Stimulated activated memory B cell treated with anti-CD40 and anti-IgM and Interleukin-4, amounts not matched to agents 10 μg/mL and 1 μg/mL and 100 μg/mL, for 72 hours (primary cell): ENCODE data around the gene PPP2R5C.
A peak's percentile ranks its signal among the peaks of the same experiment; 100 is the strongest.
"Not testable (repeated sequence)": the region's sequence is repeated elsewhere in the genome, so short reads cannot be mapped to it uniquely, and the experiment has no call there.

Experiments
- ATAC-seq: fragments of 150-1000 bp; cut with Tn5 transposase; 2 replicates; pipeline ENCODE4 v1.10.0; 2021
- H3K27ac Mint-ChIP-seq: one replicate; pipeline ENCODE4 v1.8.0; 2022; ENCODE audit warnings: mild to moderate bottlenecking, mixed read lengths
- H3K27me3 Mint-ChIP-seq: one replicate; pipeline ENCODE4 v1.8.0; 2022; ENCODE audit warnings: mixed read lengths
- H3K36me3 Mint-ChIP-seq: one replicate; pipeline ENCODE4 v1.8.0; 2022; ENCODE audit warnings: mixed read lengths
- H3K4me1 Mint-ChIP-seq: one replicate; pipeline ENCODE4 v1.8.0; 2022; ENCODE audit warnings: mixed read lengths
- H3K4me3 Mint-ChIP-seq: one replicate; pipeline ENCODE4 v1.8.0; 2022; ENCODE audit warnings: mild to moderate bottlenecking, moderate library complexity, mixed read lengths
- H3K9me3 Mint-ChIP-seq: one replicate; pipeline ENCODE4 v1.8.0; 2022; ENCODE audit warnings: mixed read lengths

Gene PPP2R5C

DNA sequence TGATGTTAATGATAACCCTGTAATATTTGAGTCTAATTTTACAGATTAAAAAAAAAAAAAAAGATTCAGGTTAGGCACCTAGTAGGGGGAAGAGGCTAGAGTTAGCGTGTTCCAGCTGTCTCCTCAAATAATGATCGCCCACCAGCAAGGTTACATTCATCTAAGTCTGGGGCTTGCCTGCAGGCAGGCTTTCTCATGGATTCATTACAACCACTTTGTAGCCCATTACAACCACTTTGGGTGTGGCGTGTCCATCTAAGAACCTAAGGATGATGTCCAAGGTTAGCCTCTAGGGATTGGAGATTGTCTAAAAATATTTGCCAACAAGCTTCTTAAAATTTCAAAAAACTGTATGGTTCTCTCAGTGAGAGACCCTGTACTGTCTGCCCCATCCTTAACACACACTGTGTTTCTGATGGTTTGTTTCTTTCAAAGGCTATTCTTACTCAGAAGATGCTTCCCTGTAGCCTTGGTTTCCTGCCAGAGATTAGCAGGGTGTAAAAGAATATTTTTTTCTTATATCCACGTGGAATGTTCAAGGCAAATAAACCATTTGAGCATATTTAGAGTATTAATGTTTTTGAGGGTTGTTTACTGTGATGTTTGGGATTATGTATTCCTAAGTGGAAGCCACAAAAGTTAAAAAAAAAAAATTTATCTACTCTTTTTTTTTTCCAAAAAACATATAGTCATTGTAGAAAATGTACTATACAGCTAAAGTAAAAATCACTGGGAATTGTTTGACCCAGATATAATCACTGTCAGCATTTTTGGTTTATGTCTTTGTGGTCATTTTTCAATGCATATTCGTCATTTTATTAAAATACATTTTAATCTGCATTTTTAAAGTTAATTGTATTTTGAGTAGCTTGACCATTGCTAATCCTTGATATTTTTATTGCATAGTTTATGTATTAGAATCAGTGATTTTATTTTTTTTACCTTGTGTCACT lies 204.5 kb downstream of the PPP2R5C start:
- H3K4me1 Mint-ChIP-seq: peaks cover 39% of the 10 kb centered on the region
- no peaks in the 10 kb centered on the region for H3K9me3 Mint-ChIP-seq
- peak overlapping the region; percentile 96 for H3K4me3 Mint-ChIP-seq
- H3K36me3 Mint-ChIP-seq: peaks cover 10% of the 10 kb centered on the region
- ATAC-seq: no peak
- no peaks in the 10 kb centered on the region for H3K27me3 Mint-ChIP-seq
- peak overlapping the region; percentile 85 for H3K27ac Mint-ChIP-seq

DNA sequence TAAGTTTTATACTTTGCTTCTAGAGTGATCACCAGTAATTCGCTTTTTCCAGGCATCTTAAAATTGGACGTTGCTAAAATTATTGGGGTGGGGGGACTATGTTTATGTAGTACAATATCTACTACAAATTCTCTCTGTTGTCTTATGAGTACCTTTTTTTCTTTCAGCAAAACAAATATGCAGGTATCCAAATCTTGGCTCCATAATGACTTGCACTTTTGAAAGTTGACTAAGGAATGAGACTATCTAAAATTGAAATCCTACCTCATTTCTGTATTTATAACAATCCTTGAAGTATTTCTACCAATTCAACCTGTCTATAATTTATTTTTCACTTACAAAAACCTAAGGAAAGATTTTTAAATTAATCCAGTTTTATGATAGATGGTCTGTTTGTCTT lies 205.2 kb downstream of the PPP2R5C start:
- H3K4me1 Mint-ChIP-seq: peaks cover 36% of the 10 kb centered on the region
- H3K36me3 Mint-ChIP-seq: peaks cover 10% of the 10 kb centered on the region
- ATAC-seq: no peak
- H3K9me3 Mint-ChIP-seq: no peaks in the 10 kb centered on the region
- H3K27me3 Mint-ChIP-seq: no peaks in the 10 kb centered on the region
- H3K27ac Mint-ChIP-seq: no peak overlapping the region
- H3K4me3 Mint-ChIP-seq: no peak overlapping the region

DNA sequence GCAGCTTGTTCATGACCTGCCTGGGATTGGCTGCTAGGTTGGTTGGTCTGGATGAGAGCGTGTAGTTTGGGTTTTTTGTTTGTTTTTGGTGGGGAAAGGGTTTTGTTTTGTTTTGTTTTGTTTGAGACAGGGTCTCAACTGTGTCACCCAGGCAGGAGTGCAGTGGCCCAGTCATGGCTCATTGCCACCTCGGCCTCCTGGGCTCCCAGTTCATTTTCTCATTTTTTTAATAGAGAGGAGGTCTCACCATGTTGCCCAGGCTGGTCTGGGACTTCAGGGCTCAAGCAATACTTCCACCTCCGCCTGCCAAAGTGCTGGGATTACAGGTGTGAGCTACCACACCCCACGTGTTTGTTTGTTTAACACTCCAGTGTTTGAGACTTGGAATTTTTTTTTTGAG lies 206.7 kb downstream of the PPP2R5C start:
- Mint-ChIP-seq H3K4me1 (peaks cover 40% of the 10 kb centered on the region), H3K9me3 (no peaks in the 10 kb centered on the region), H3K36me3 (peaks cover 10% of the 10 kb centered on the region), H3K27me3 (no peaks in the 10 kb centered on the region), H3K27ac (no peak overlapping the region), H3K4me3 (no peak overlapping the region)
- no peak for ATAC-seq

- H3K27ac Mint-ChIP-seq: peak overlapping the region; percentile 66
- H3K27me3 Mint-ChIP-seq: no peaks in the 10 kb centered on the region
- no peak for ATAC-seq
- H3K9me3 Mint-ChIP-seq: no peaks in the 10 kb centered on the region
- H3K36me3 Mint-ChIP-seq: peaks cover 10% of the 10 kb centered on the region
- peaks cover 34% of the 10 kb centered on the region for H3K4me1 Mint-ChIP-seq
- no peak overlapping the region for H3K4me3 Mint-ChIP-seq
These were observed 208.0 kb downstream of the PPP2R5C start for GRCh38 chr14:101969481-101969880.

DNA sequence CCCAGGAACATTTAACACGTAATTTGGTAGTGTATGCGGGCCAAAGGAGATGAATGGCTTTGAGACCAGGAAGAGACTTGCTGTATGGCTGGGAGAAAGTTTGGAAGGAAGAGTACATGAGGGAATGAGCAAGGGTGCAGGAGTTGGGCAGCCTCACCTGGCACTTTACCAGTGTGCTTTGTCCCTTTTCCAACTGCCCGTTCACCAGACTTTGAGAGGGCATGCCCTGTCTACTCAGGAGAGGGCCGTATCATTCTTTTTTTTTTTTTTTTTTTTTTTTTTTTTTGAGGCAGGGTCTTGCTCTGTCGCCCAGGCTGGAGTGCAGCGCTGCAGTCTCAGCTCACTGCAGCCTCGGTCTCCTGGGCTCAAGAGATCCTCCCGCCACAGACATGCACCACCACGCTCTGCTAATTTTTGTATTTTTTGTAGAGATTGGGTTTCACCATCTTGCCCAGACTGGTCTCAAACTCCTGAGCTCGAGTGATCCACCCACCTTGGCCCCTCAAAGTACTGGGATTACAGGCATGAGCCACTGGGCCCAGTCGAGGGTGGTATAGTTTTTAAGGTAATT lies 209.4 kb downstream of the PPP2R5C start:
- Mint-ChIP-seq H3K36me3 (peaks cover 16% of the 10 kb centered on the region), H3K9me3 (no peaks in the 10 kb centered on the region), H3K27ac (no peak overlapping the region), H3K27me3 (no peaks in the 10 kb centered on the region), H3K4me3 (no peak overlapping the region), H3K4me1 (peaks cover 43% of the 10 kb centered on the region)
- ATAC-seq: no peak

- H3K9me3 Mint-ChIP-seq, H3K27ac Mint-ChIP-seq, H3K4me3 Mint-ChIP-seq, H3K27me3 Mint-ChIP-seq, ATAC-seq: not testable (repeated sequence)
- Mint-ChIP-seq H3K4me1 (peaks cover 43% of the 10 kb centered on the region), H3K36me3 (peaks cover 16% of the 10 kb centered on the region)
These were observed 209.9 kb downstream of the PPP2R5C start for GRCh38 chr14:101971458-101971857.

- Mint-ChIP-seq H3K36me3 (peaks cover 16% of the 10 kb centered on the region), H3K4me1 (peaks cover 43% of the 10 kb centered on the region), H3K9me3 (no peaks in the 10 kb centered on the region), H3K4me3 (no peak overlapping the region), H3K27ac (no peak overlapping the region), H3K27me3 (no peaks in the 10 kb centered on the region)
- no peak for ATAC-seq
These were observed 210.8 kb downstream of the PPP2R5C start for GRCh38 chr14:101972126-101972866.

GRCh38 chr14:101973356-101973755 lies 211.8 kb downstream of the PPP2R5C start:
- no peak overlapping the region for H3K27ac Mint-ChIP-seq
- ATAC-seq: no peak
- peaks cover 37% of the 10 kb centered on the region for H3K4me1 Mint-ChIP-seq
- no peak overlapping the region for H3K4me3 Mint-ChIP-seq
- H3K9me3 Mint-ChIP-seq: no peaks in the 10 kb centered on the region
- peaks cover 16% of the 10 kb centered on the region for H3K36me3 Mint-ChIP-seq
- no peaks in the 10 kb centered on the region for H3K27me3 Mint-ChIP-seq

DNA sequence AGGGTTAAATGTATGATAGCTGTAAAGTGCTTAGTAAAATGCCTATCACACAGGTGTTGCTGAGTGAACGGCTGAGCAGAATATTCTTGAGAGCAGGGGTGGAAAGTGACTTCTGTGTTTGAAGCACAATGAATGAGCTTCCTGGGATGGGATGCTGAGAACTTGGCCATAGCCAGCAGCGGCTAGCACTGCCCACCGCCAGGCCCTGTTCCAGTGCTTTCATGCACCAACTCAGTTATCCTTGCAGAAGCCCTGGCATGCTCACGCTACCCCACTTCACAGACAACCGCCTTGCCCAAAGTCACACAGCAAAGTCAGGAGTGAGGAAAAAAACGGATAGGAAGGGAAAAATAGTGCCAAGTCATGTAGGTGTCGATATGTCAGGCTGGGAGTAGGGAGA lies 213.7 kb downstream of the PPP2R5C start:
- no peak overlapping the region for H3K4me3 Mint-ChIP-seq
- peaks cover 31% of the 10 kb centered on the region for H3K4me1 Mint-ChIP-seq
- no peaks in the 10 kb centered on the region for H3K27me3 Mint-ChIP-seq
- no peaks in the 10 kb centered on the region for H3K9me3 Mint-ChIP-seq
- ATAC-seq: no peak
- no peak overlapping the region for H3K27ac Mint-ChIP-seq
- peaks cover 29% of the 10 kb centered on the region for H3K36me3 Mint-ChIP-seq
